CD4-positive, alpha-beta T cell (primary cell): ENCODE data around the gene KRT3. TPM values are rescaled to one million over a fixed set of nuclear protein-coding genes. Genes with fewer than 3 reads are reported as not detected.

Experiments
- ATAC-seq: fragments of 200-7000 bp; cut with Tn5 transposase; one replicate; pipeline ENCODE4 v1.10.0; 2022; ENCODE audit warnings: mild to moderate bottlenecking; ENCODE audit not compliant: poor library complexity
- CTCF ChIA-PET: fragments of 350-600 bp; sonication (Branson Sonifier 250); formaldehyde crosslinking; loops from one replicate; lab custom pipeline; 2021; ENCODE audit warnings: antibody characterized with exemption, inconsistent platforms; lab: Charles Lee
- POLR2A ChIA-PET: fragments of 350-600 bp; sonication (Branson Sonifier 250); formaldehyde crosslinking; loops from one replicate; lab custom pipeline; 2021; ENCODE audit warnings: antibody characterized with exemption, inconsistent platforms; lab: Charles Lee
- DNase-seq, 14 experiments: peaks; one replicate each; pipeline ENCODE4 v3.0.0-alpha.2; 2013 to 2020; ENCODE audit warnings: mixed read lengths in 2 of 14
- H3K27ac ChIP-seq, 2 donors: one replicate each; pipeline versions ENCODE4 v1.5.1 to v1.7.0; 2013; ENCODE audit warnings: low read length in 2 of 2, low read depth in 1 of 2, mild to moderate bottlenecking in 1 of 2
- H3K27me3 ChIP-seq, 2 experiments: 1 replicate in 1 of 2; 2 replicates in 1 of 2; pipeline versions ENCODE4 v1.6.1 to v1.7.0; 2013; ENCODE audit warnings: low read length in 2 of 2, control low read depth in 1 of 2, mild to moderate bottlenecking in 1 of 2, moderate library complexity in 1 of 2; ENCODE audit not compliant: insufficient read depth in 2 of 2, control insufficient read depth in 1 of 2
- H3K36me3 ChIP-seq: one replicate; pipeline ENCODE4 v1.6.1; 2013; ENCODE audit warnings: low read length, control low read depth; ENCODE audit not compliant: insufficient read depth
- H3K4me1 ChIP-seq: one replicate; pipeline ENCODE4 v1.6.1; 2013; ENCODE audit warnings: low read length, control low read depth; ENCODE audit not compliant: insufficient read depth
- H3K4me3 ChIP-seq: one replicate; pipeline ENCODE4 v1.5.1; 2013; ENCODE audit warnings: mild to moderate bottlenecking, low read length, moderate library complexity
- H3K9me3 ChIP-seq, 2 experiments: 1 replicate in 1 of 2; 2 replicates in 1 of 2; pipeline versions ENCODE4 v1.6.1 to v1.7.0; 2013; ENCODE audit warnings: low read length in 2 of 2, mild to moderate bottlenecking in 2 of 2, control low read depth in 1 of 2, moderate library complexity in 1 of 2; ENCODE audit not compliant: control insufficient read depth in 1 of 2, insufficient read depth in 1 of 2
- H3K27ac Mint-ChIP-seq: one replicate; pipeline ENCODE4 v1.8.0; 2020; ENCODE audit warnings: mixed read lengths
- H3K27me3 Mint-ChIP-seq: one replicate; pipeline ENCODE4 v1.8.0; 2021; ENCODE audit warnings: mixed read lengths
- H3K36me3 Mint-ChIP-seq: one replicate; pipeline ENCODE4 v1.8.0; 2021; ENCODE audit warnings: low read depth, mixed read lengths
- H3K4me1 Mint-ChIP-seq: one replicate; pipeline ENCODE4 v1.8.0; 2021; ENCODE audit warnings: low read depth, mixed read lengths
- H3K4me3 Mint-ChIP-seq: one replicate; pipeline ENCODE4 v1.8.0; 2020; ENCODE audit warnings: mild to moderate bottlenecking, mixed read lengths
- H3K9me3 Mint-ChIP-seq: one replicate; pipeline ENCODE4 v1.8.0; 2020; ENCODE audit warnings: mixed read lengths
- CTCF ChIP-seq: fragments of 200-600 bp; IDR thresholded peaks from one replicate; pipeline ENCODE4 v1.8.0; 2022; ENCODE audit warnings: antibody characterized with exemption, mild to moderate bottlenecking
- intact Hi-C, 2 experiments: fragments of 100-400 bp; cut with DNase I in 1 of 2; cut with micrococcal nuclease in 1 of 2; formaldehyde crosslinking; loops; one replicate each; pipeline versions ENCODE4 v1.15.1 to v1.9.0; 2023 to 2025; cut with DNase I, micrococcal nuclease
- total RNA-seq, 174 experiments: library from RNA in 2 of 174; stranded (reverse) in 2 of 174; gene quantifications; one replicate each; pipeline ENCODE4 v1.2.3 and lab custom pipeline; 2021 to 2026

Gene KRT3
- total RNA-seq, 2 experiments from 2014 or later = not detected

- Histone ChIP-seq H3K4me3 (no peak overlapping the region), H3K27me3 (peaks cover 0 to 5% of the 10 kb centered on the region in 2 experiments), H3K4me1 (no peaks in the 10 kb centered on the region), H3K9me3 (peaks cover 14% of the 10 kb centered on the region in 2 experiments), H3K27ac (no peak overlapping the region), H3K36me3 (no peaks in the 10 kb centered on the region)
- no peaks in the 10 kb centered on the region for H3K4me1 Mint-ChIP-seq
- no peaks in the 10 kb centered on the region for H3K36me3 Mint-ChIP-seq
- ChIA-PET CTCF (no interaction called here), POLR2A (interaction anchor here (1.2 kb wide), 1 partner anchor 149 kb away, joined by 3 read pairs; no protein-coding TSS in a partner anchor)
- ATAC-seq = no peak
- no peaks in the 10 kb centered on the region for H3K27me3 Mint-ChIP-seq
- no peak for TF ChIP-seq CTCF
- DNase-seq = no peak
- no peak overlapping the region for H3K4me3 Mint-ChIP-seq
- H3K27ac Mint-ChIP-seq = no peak overlapping the region
- H3K9me3 Mint-ChIP-seq = no peaks in the 10 kb centered on the region
- intact Hi-C loops = no loop called here
Measured at GRCh38 chr12:52759695-52760094, 36.2 kb downstream of the KRT3 start.

- Mint-ChIP-seq H3K4me1 (no peaks in the 10 kb centered on the region), H3K27ac (no peak overlapping the region), H3K27me3 (no peaks in the 10 kb centered on the region), H3K36me3 (no peaks in the 10 kb centered on the region), H3K4me3 (no peak overlapping the region), H3K9me3 (no peaks in the 10 kb centered on the region)
- Histone ChIP-seq H3K4me3 (no peak overlapping the region), H3K27me3 (peaks cover 0 to 5% of the 10 kb centered on the region in 2 experiments), H3K27ac (no peak overlapping the region), H3K4me1 (no peaks in the 10 kb centered on the region), H3K9me3 (peaks cover 14% of the 10 kb centered on the region in 2 experiments), H3K36me3 (no peaks in the 10 kb centered on the region)
- ChIA-PET CTCF (no interaction called here), POLR2A (interaction anchor here (1.2 kb wide), 1 partner anchor 149 kb away, joined by 3 read pairs; no protein-coding TSS in a partner anchor)
- intact Hi-C loops = no loop called here
- ATAC-seq (no peak), DNase-seq (no peak)
- no peak for TF ChIP-seq CTCF
Measured at GRCh38 chr12:52759218-52759617, 36.7 kb downstream of the KRT3 start.

GRCh38 chr12:52757449-52758176, 38.3 kb downstream of the KRT3 start:
- TF ChIP-seq CTCF = no peak
- ChIA-PET CTCF (no interaction called here), POLR2A (no interaction called here)
- Histone ChIP-seq H3K9me3 (peaks cover 14% of the 10 kb centered on the region in 2 experiments), H3K27ac (no peak overlapping the region), H3K27me3 (peaks cover 0 to 5% of the 10 kb centered on the region in 2 experiments), H3K4me1 (no peaks in the 10 kb centered on the region), H3K36me3 (no peaks in the 10 kb centered on the region), H3K4me3 (no peak overlapping the region)
- H3K9me3 Mint-ChIP-seq = no peaks in the 10 kb centered on the region
- H3K27ac Mint-ChIP-seq = no peak overlapping the region
- no peak for DNase-seq
- H3K4me1 Mint-ChIP-seq = no peaks in the 10 kb centered on the region
- no peaks in the 10 kb centered on the region for H3K36me3 Mint-ChIP-seq
- H3K4me3 Mint-ChIP-seq = no peak overlapping the region
- H3K27me3 Mint-ChIP-seq = no peaks in the 10 kb centered on the region
- ATAC-seq = no peak
- intact Hi-C loops = no loop called here
